IPS-11a (cell line): ENCODE results near the gene HAUS7.
"Not testable (repeated sequence)": the region's sequence is repeated elsewhere in the genome, so short reads cannot be mapped to it uniquely, and the experiment has no call there.

ENCODE experiments used
- H3K4me3 ChIP-seq: one replicate; pipeline ENCODE4 v1.5.1; 2013; ENCODE audit warnings: low read depth, low read length, control low read depth

Gene HAUS7

GRCh38 chrX:153411255-153411987 is 59.0 kb downstream of the HAUS7 start, which contains the start of gene ZFP92:
Gene ZFP92 (plus strand): TSS chrX:153411472. CDS start chrX:153418323, 6,851 bp downstream.
- H3K4me3 ChIP-seq: no peak within 1 kb of the TSS

DNA sequence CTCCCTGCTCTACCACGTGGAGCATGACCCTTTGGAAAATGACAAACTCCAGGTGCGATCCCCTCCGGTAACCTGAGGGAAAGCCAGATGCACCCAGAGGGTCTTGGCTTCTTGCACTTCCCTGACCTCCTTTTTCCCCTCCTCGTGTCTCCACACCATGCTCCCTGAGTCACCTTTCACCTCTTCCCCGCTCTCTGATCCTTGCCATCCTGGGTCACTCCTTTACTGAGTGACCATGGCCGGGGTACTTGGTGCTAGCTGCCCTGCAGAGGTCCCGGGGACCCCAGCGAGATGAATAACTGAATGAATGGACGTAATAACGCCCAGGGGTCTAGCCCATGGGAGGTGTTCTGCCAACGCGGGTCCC is 59.5 kb downstream of the HAUS7 start:
- H3K4me3 ChIP-seq: no peak overlapping the region

GRCh38 chrX:153410373-153410772 is 60.0 kb downstream of the HAUS7 start:
- no peak overlapping the region for H3K4me3 ChIP-seq

DNA sequence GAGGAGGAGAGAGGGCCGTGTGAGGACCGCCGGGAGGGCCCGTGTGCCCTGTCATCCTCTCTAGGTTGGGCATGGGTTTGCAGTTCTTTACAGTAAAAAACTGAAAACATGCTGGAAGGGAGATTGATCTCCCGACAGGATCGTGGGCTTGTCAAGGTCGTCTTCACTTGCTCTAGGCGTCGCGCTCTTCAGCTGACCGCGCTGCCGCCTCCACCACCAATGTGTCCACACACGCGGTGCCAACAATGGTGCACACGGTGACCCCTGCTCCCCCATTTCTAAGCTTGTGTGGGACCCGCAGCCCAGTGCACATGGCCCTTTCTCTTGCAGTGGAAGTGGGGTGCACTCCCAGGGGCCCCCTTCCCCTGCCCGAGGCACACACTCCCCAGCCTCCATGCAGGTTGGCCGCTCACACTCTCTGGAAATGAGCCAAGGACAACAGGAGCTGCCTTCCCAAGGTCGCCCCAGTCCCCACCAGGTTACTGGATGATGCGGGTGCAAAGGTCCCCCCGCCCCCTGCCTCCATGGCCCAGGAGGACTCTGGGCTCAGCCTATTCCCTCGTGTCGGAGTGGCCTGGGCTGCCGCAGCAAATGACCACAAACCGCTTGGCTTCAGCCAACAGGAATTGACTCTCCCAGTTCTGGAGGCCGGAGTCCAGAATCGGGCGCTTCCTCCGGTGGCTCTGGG is 60.8 kb downstream of the HAUS7 start:
- H3K4me3 ChIP-seq: no peak overlapping the region

DNA sequence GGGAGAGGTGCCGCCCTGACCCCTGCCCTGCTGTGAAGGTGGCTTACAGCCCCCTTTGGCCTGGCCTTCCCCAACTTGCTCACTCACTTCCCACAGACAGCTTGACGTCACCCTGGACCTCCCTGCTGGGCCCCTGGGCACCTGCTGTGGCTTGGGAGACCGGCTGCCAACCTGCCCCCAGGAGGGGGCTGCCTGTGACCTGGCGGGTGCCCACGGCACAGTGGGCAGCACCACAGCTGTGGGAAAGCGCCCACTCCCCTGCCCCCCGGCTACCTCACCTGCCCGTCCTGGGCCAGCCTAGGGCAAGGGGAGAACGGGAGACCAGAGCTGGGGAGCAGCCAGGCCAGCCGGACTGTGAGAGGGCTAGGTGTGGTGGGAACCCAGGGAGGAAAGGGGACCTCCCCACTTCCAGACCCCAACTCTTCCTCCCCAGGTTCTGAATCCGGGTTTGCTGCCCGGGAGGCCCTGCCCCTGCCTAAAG is 61.5 kb downstream of the HAUS7 start:
- H3K4me3 ChIP-seq: no peak overlapping the region

DNA sequence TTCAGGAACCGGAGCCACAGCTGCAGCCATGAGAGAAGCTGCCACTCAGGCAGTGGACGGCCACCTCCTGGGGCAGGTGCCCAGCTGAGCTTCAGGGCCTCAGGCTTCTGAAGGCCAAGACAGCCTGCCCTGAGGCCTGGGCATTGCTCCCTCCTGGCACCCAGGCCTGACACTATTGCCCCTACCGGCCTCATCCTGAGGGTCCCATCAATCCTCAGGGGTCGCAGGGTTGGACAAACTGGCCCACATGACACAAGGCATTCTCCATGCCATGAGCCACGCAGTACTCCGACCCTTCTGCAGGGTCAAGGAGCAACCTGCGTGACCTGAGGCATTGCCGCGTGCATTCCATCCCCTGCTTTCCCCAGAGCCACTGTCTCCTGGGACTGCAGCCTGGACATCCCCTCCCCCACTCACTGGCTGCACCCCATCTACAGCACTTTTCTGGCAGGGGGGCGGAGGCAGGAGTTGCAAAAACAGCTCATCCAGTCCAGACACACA is 62.1 kb downstream of the HAUS7 start:
- no peak overlapping the region for H3K4me3 ChIP-seq

DNA sequence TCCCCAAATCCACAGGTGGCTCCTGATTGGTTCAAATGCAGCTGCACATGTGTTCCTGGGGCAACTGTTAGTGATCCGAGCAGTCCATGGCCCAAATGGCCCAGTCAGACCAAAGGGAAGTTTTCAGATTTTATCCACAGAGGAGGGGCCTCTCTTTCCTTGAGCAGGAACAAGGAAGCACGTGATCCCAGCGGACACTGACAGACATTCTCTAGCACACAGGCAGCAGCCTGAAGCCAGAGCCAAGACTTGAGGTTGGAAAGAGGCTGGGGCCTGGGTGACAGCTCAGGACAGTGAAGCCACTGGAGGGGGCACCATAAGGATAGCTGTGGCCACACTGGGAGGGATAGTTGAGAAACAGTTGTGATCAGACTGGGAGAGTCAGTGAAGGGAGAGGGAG is 62.6 kb downstream of the HAUS7 start:
- no peak overlapping the region for H3K4me3 ChIP-seq

- no peak overlapping the region for H3K4me3 ChIP-seq
Observed at GRCh38 chrX:153406903-153407302, 63.5 kb downstream of the HAUS7 start.

DNA sequence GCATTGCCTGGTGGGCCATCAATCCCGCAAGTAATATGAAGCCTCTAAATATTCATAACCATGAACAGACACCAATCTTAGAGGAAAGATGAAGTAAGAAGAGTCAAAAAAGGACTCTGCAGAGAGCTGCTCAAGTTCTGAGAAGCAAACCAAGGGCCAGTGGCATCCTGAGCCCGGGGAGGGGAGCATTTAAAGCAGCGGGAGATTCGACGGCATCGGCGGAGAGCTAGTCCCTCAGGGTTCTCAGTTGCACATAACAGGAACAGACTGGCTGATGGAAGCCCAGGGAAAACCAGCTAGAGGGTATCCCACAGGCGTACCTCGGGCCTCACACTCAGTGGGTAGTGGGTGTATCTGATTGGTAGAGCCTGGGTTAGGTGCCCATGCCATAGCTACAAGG is 64.4 kb downstream of the HAUS7 start:
- no peak overlapping the region for H3K4me3 ChIP-seq

DNA sequence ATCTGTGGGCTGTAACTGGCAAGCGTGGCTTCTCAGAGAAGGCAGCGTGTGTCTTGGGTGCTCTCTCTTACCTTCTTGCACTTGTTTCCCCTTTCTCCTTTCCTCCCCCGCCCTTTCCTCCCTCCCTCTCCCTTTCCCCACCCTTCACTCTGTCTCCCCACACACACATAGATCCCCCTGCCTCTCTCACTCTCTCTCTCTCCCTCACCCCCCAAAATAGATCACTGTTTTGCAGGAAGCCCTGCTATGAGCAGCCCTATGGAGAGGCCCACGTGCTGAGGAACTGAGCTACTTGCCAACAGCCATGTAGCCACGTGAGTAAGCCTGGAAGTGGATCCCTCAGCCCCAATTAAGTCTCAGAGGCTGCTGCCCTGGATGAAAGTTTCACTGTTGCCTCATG is 65.0 kb downstream of the HAUS7 start:
- H3K4me3 ChIP-seq: no peak overlapping the region

DNA sequence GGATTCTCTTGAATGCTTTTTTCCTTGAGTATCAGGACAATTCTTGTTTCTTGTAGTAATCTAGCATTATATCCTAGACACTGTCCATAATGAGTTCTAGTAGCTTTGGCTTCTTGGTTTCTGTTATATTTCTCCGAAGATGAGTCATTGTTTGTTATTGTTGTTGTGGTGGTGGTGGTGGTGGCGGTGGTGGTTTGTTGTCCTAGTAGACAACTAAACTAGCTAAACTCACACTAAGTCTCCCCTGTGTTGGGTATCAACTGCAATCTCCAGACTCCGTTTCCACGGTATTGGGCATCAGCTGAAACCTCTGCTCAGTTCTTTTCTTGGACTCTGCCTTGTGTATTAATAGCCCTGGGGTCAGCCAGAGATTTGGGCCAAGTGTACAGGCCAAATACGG is 66.0 kb downstream of the HAUS7 start:
- not testable (repeated sequence) for H3K4me3 ChIP-seq

DNA sequence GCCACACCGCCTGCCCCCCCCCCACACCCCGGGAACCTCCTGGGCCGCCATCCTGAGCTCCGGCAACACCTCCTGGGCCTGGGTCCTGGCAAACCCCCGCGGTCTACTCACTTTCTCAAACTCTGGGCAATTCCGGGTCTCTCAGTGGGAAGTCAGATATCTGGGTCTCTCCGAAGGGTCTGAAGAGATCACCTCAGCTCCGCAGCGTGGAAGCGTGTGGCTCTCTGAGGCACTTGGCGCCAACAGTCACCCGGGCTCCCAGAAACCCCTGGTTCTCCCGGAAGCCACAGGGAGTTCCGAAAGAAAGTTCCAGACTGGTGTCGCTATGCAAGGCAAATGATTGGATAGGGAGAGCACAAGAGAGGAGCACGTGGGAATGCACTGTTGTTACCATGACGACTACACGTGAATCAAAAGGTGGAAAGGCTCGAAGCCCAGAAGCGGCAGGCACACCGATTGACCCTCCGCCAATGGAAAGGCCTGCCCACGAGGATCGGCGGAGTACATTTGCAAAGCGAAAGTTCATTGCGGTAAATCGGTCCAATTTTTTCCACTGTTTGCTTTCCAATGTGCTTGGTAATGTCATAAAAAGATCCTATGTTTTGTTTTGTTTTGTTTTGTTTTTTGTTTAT is 69.1 kb downstream of the HAUS7 start, which contains the start of gene PNMA6E:
Gene PNMA6E (minus strand): TSS at position 218 of the 632 bp plus-strand sequence. CDS start 2,501 bp downstream, outside the sequence.
- no peak within 1 kb of the TSS for H3K4me3 ChIP-seq

GRCh38 chrX:153400146-153401132 is 69.9 kb downstream of the HAUS7 start:
- no peak overlapping the region for H3K4me3 ChIP-seq

DNA sequence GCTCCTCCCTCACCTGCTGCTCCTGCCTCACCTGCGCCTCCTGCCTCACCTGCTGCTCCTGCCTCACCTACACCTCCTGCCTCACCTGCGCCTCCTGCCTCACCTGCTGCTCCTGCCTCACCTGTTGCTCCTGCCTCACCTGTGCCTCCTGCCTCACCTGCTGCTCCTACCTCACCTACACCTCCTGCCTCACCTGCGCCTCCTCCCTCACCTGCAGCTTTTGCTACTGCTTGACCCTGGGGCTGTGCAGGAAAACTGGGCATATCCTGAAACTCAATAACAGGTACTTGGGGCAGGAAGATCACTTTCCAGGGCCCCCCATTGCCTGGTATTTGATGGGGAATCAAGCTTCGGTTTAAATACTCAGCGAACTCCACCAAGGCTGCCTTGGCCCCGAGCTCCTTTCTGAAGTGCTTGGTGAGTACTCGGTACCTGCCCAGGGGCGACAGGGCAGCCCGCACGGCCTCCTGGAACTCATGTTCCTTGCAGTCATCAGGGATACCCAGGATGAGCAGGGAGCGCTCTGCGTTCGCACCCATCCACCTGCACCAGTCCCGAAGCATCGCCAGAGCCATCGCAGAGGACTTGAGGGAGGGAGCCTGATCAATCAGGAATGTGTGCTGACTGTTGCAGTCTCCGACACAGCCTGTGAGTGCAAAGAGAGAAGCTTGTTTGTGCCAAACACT is 72.0 kb downstream of the HAUS7 start:
- no peak overlapping the region for H3K4me3 ChIP-seq
